AG09309 (cell line): ENCODE measurements around the gene SIGLEC15.

ENCODE experiments used
- DNase-seq: peaks from one replicate; pipeline ENCODE4 v3.0.0-alpha.2; 2010; ENCODE audit warnings: low read depth
- H3K4me3 ChIP-seq: 2 replicates; pipeline ENCODE4 v1.5.1; 2011; ENCODE audit warnings: mild to moderate bottlenecking, low read depth, low read length, moderate library complexity; ENCODE audit not compliant: control insufficient read depth
- CTCF ChIP-seq: IDR thresholded peaks from 2 replicates; pipeline ENCODE4 v1.5.1; 2011; ENCODE audit warnings: mild to moderate bottlenecking, low read depth, low read length, inconsistent platforms; ENCODE audit not compliant: insufficient read depth, control insufficient read depth; ENCODE audit errors: missing control alignments

The SIGLEC15 gene

GRCh38 chr18:45864081-45864480, 38.6 kb downstream of the SIGLEC15 start:
- no peak for DNase-seq
- no peak overlapping the region for H3K4me3 ChIP-seq
- no peak for TF ChIP-seq CTCF

- no peak for TF ChIP-seq CTCF
- DNase-seq, result no peak
- no peak overlapping the region for H3K4me3 ChIP-seq
These were observed 40.0 kb downstream of the SIGLEC15 start for GRCh38 chr18:45865466-45865865.

- no peak overlapping the region for H3K4me3 ChIP-seq
- TF ChIP-seq CTCF, result no peak
- no peak for DNase-seq
These were observed 44.9 kb downstream of the SIGLEC15 start for GRCh38 chr18:45870419-45870818.

GRCh38 chr18:45871431-45872084, 46.1 kb downstream of the SIGLEC15 start:
- no peak for TF ChIP-seq CTCF
- DNase-seq, result no peak
- H3K4me3 ChIP-seq, result no peak overlapping the region

- no peak for DNase-seq
- TF ChIP-seq CTCF, result no peak
These were observed 49.2 kb downstream of the SIGLEC15 start for GRCh38 chr18:45874491-45875184.

GRCh38 chr18:45876161-45876560, 50.7 kb downstream of the SIGLEC15 start:
- no peak for TF ChIP-seq CTCF
- no peak for DNase-seq

More at GRCh38 chr18:45874491-45875184, 49.2 kb downstream of the SIGLEC15 start:
- no peak overlapping the region for H3K4me3 ChIP-seq

More at GRCh38 chr18:45876161-45876560, 50.7 kb downstream of the SIGLEC15 start:
- H3K4me3 ChIP-seq, result no peak overlapping the region
